Subcutaneous adipose tissue (tissue), 4 donors: ENCODE measurements around the gene MRPL58. TPM values are rescaled to one million over a fixed set of nuclear protein-coding genes. Genes with fewer than 3 reads are reported as not detected.

Experiments used
- CTCF ChIP-seq: fragments of 450-650 bp; IDR thresholded peaks from one replicate; pipeline ENCODE4 v1.5.1; 2016; ENCODE audit warnings: low read depth, mild to moderate bottlenecking, control low read depth, antibody characterized with exemption, moderate library complexity
- total RNA-seq, 4 donors: library from RNA; depleted of rRNA; stranded (reverse); fragments of >200 nt; gene quantifications; one replicate each; pipeline ENCODE4 v1.1.0, GENCODE V29; 2016

The MRPL58 gene
- total RNA-seq, 4 donors from 2014 or later = 34.8 to 53.5 (median 45.1) TPM

- no peak for TF ChIP-seq CTCF
Measured at GRCh38 chr17:74992223-74992622, 20.2 kb upstream of the MRPL58 start.

- TF ChIP-seq CTCF = no peak
Measured at GRCh38 chr17:74994440-74994839, 18.0 kb upstream of the MRPL58 start.

- TF ChIP-seq CTCF = no peak
Measured at GRCh38 chr17:74995847-74996246, 16.6 kb upstream of the MRPL58 start.

GRCh38 chr17:74998783-74999182 lies 13.7 kb upstream of the MRPL58 start:
- TF ChIP-seq CTCF = no peak

- no peak for TF ChIP-seq CTCF
Measured at GRCh38 chr17:74999523-74999922, 12.9 kb upstream of the MRPL58 start.

GRCh38 chr17:75001915-75002843 lies 10.3 kb upstream of the MRPL58 start:
- TF ChIP-seq CTCF = no peak

- no peak for TF ChIP-seq CTCF
Measured at GRCh38 chr17:75003070-75003956, 9.2 kb upstream of the MRPL58 start.
